Aorta (tissue), 5 donors: ENCODE results near the gene DCTPP1. TPM values are rescaled to one million over a fixed set of nuclear protein-coding genes. Genes with fewer than 3 reads are reported as not detected.

Source experiments
- ATAC-seq: fragments of 200-7000 bp; cut with Tn5 transposase; one replicate; pipeline ENCODE4 v1.9.1; 2022; ENCODE audit warnings: moderate library complexity; ENCODE audit not compliant: low FRiP score
- DNase-seq, 2 donors: peaks; one replicate each; pipeline ENCODE4 v3.0.0-alpha.2; 2020
- H3K27ac ChIP-seq, 2 donors: one replicate each; pipeline ENCODE4 v1.5.1; 2013; ENCODE audit warnings: low read length in 2 of 2, mild to moderate bottlenecking in 2 of 2, moderate library complexity in 2 of 2, control low read depth in 1 of 2, inconsistent platforms in 1 of 2, low read depth in 1 of 2
- H3K27me3 ChIP-seq, 2 donors: one replicate each; pipeline ENCODE4 v1.6.1; 2013; ENCODE audit warnings: control low read depth in 1 of 2, low read length in 1 of 2, mild to moderate bottlenecking in 1 of 2, moderate library complexity in 1 of 2; ENCODE audit not compliant: insufficient read depth in 2 of 2, control insufficient read depth in 1 of 2
- H3K36me3 ChIP-seq, 2 donors: one replicate each; pipeline ENCODE4 v1.6.1; 2013; ENCODE audit warnings: control low read depth in 1 of 2, low read length in 1 of 2, mild to moderate bottlenecking in 1 of 2; ENCODE audit not compliant: insufficient read depth in 2 of 2, control insufficient read depth in 1 of 2
- H3K4me1 ChIP-seq, 2 donors: one replicate each; pipeline ENCODE4 v1.6.1; 2013; ENCODE audit warnings: low read length in 2 of 2, control low read depth in 1 of 2, mild to moderate bottlenecking in 1 of 2, moderate library complexity in 1 of 2; ENCODE audit not compliant: insufficient read depth in 2 of 2, control insufficient read depth in 1 of 2
- H3K4me3 ChIP-seq, 2 donors: one replicate each; pipeline ENCODE4 v1.5.1; 2013; ENCODE audit warnings: low read length in 2 of 2, control low read depth in 1 of 2, mild to moderate bottlenecking in 1 of 2
- H3K9me3 ChIP-seq: one replicate; pipeline ENCODE4 v1.6.1; 2013; ENCODE audit warnings: mild to moderate bottlenecking, low read length; ENCODE audit not compliant: control insufficient read depth
- WGBS, 2 donors: extraction: QIAGEN DNeasy Blood & Tissue Kit; methylation state at CpG; one replicate each; pipeline ENCODE4 v1.1.7; 2013; 5-methylcytosine and 5-hydroxymethylcytosine counted together
- intact Hi-C, 2 donors: fragments of 100-400 bp; cut with DNase I; formaldehyde crosslinking; loops; one replicate each; pipeline versions ENCODE4 v1.14.2 to v1.15.0; 2022
- polyA plus RNA-seq, 2 donors: library from polyadenylated mRNA; stranded (reverse); fragments of 200-250 nt; gene quantifications; one replicate each; pipeline ENCODE4 v1.2.3, GENCODE V29; 2013
- total RNA-seq, 2 donors: library from RNA; stranded (reverse); fragmentation: NEBNext Ultra II Directional; extraction: Animal tissue kit (Norgen Biotek cat#: 25700); gene quantifications; one replicate each; pipeline ENCODE4 v1.2.1, GENCODE V29; 2021
- donor health status: healthy with polysubstance abuse.
- donor health status: Bipolar disorder and iron deficiency.
- donor health status: DM: no; HTN: no; CAD: no.
- donor health status: DM: no; HTN: no; CAD: no.
- donor health status: DM: yes; HTN: yes; CAD: no.

Gene DCTPP1
- total and polyA plus RNA-seq, 4 donors: 16.6 to 36.3 (median 19.0) TPM

DNA sequence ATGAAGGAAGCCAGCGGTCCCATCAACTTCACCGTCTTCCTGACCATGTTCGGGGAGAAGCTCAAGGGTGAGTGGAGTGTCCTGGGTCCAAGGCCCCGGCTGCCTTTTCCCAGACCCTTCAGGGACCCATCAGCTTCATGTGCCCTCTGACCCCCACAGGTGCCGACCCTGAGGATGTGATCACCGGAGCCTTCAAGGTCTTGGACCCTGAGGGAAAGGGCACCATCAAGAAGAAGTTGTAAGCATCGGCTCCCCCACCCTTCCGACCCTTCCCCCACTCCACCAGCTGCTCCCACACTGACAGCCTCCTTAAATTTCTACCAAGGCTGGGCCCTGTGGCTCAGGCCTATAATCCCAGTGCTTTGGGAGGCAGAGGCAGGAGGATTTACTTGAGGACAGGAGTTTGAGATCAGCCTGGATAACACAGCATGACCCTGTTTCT, 53.3 kb downstream of the DCTPP1 start:
- Histone ChIP-seq H3K27ac (no peak overlapping the region), H3K9me3 (no peaks in the 10 kb centered on the region), H3K27me3 (no peaks in the 10 kb centered on the region), H3K36me3 (no peaks in the 10 kb centered on the region), H3K4me3 (no peak overlapping the region), H3K4me1 (no peaks in the 10 kb centered on the region)
- DNase-seq: no peak
- intact Hi-C loops: loop anchor here in 1 of 2 donors (5.0 to 10.0 kb wide), 2 partner anchors 278 to 569 kb away; partner anchors contain the start of genes FBRS, MAZ and PRR14
- WGBS, 2 donors: 92% methylated on average over 8 of the region's 8 CpGs
- no peak for ATAC-seq

DNA sequence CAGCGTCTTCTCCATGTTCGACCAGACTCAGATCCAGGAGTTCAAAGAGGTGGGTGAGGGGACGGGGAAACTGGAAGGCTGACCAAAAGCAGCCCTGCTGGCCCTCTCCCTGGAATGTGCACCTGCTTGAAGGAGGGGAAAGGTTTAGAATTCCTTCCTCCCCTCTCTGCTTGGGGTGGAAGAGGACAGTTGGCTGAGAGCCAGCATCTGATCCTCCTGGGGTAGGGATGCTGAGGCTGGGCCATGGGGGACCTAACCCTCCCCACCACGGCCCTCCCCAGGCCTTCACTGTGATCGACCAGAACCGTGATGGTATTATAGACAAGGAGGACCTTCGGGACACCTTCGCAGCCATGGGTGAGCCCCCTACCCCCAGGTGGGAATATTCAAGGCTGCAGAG, 54.0 kb downstream of the DCTPP1 start:
- intact Hi-C loops: loop anchor here in 1 of 2 donors (5.0 to 10.0 kb wide), 2 partner anchors 279 to 569 kb away; partner anchors contain the start of genes FBRS, MAZ and PRR14
- H3K9me3 ChIP-seq: no peaks in the 10 kb centered on the region
- H3K4me3 ChIP-seq: no peak overlapping the region
- no peaks in the 10 kb centered on the region for H3K36me3 ChIP-seq
- WGBS, 2 donors: 91 to 93% methylated on average over 8 of the region's 8 CpGs
- ATAC-seq (no peak), DNase-seq (no peak)
- no peaks in the 10 kb centered on the region for H3K27me3 ChIP-seq
- no peak overlapping the region for H3K27ac ChIP-seq
- no peaks in the 10 kb centered on the region for H3K4me1 ChIP-seq

- Histone ChIP-seq H3K4me3 (no peak within 1 kb of the TSS), H3K27ac (no peak within 1 kb of the TSS), H3K27me3 (no peaks in the 10 kb centered on the region), H3K4me1 (no peaks in the 10 kb centered on the region), H3K9me3 (no peaks in the 10 kb centered on the region), H3K36me3 (no peaks in the 10 kb centered on the region)
- ATAC-seq (no peak), DNase-seq (no peak)
- intact Hi-C loops: loop anchor here in 1 of 2 donors (10.0 kb wide), 1 partner anchor 280 kb away; the partner anchor contains the start of genes FBRS and PRR14
- 78 to 79% methylated on average over 6 of the region's 6 CpGs for WGBS, 2 donors
Measured at GRCh38 chr16:30374538-30374937, 55.3 kb downstream of the DCTPP1 start, which contains the start of gene MYL11. Gene MYL11, plus strand, starts transcription at chr16:30374802. Its CDS starts 56 bp downstream, at chr16:30374858.

Other genes with a start within 250 kb of the DCTPP1 start
- gene CORO1A, start 246.4 kb downstream of the DCTPP1 start, total RNA-seq: 10 to 100 TPM; 38.4 to 42.8 TPM
- gene CORO1A, start 246.4 kb downstream of the DCTPP1 start, polyA plus RNA-seq: 10 to 100 TPM; 12.8 to 48.2 TPM
- 10 to 100 TPM; 31.3 to 52.1 TPM for gene BOLA2B, start 236.4 kb downstream of the DCTPP1 start, total RNA-seq
- 100 to 1,000 TPM in 1 of 2 donors, 10 to 100 TPM in 1; 81.6 to 145 TPM for gene BOLA2B, start 236.4 kb downstream of the DCTPP1 start, polyA plus RNA-seq
- gene SLX1A, start 236.2 kb downstream of the DCTPP1 start, total RNA-seq: 10 to 100 TPM; 19.8 to 38.9 TPM
- gene SLX1A, start 236.2 kb downstream of the DCTPP1 start, polyA plus RNA-seq: 10 to 100 TPM; 23.4 to 66.6 TPM
- gene SULT1A3, start 230.8 kb downstream of the DCTPP1 start, total RNA-seq: 10 to 100 TPM in 1 of 2 donors, 1 to 10 TPM in 1; 6.6 to 29.7 TPM
- 10 to 100 TPM; 19.7 to 91.1 TPM for gene SULT1A3, start 230.8 kb downstream of the DCTPP1 start, polyA plus RNA-seq
- 10 to 100 TPM; 19.5 to 25.8 TPM for gene NPIPB13, start 181.6 kb downstream of the DCTPP1 start, total RNA-seq
- gene NPIPB13, start 181.6 kb downstream of the DCTPP1 start, polyA plus RNA-seq: 1 to 10 TPM in 1 of 2 donors, under 1 TPM in 1; 0.13 to 8.5 TPM
- gene CD2BP2, start 74.7 kb downstream of the DCTPP1 start, total RNA-seq: 10 to 100 TPM; 42.6 to 51.3 TPM
- gene CD2BP2, start 74.7 kb downstream of the DCTPP1 start, polyA plus RNA-seq: 10 to 100 TPM; 23.4 to 51.1 TPM
- gene TBC1D10B, start 59.5 kb downstream of the DCTPP1 start, total RNA-seq: 10 to 100 TPM; 30.7 to 38.0 TPM
- 10 to 100 TPM; 10.3 to 22.2 TPM for gene TBC1D10B, start 59.5 kb downstream of the DCTPP1 start, polyA plus RNA-seq
- gene MYL11, start 55.2 kb downstream of the DCTPP1 start, total RNA-seq: not detected
- under 1 TPM in 1 of 2 donors, not detected in 1; 0.26 TPM for gene MYL11, start 55.2 kb downstream of the DCTPP1 start, polyA plus RNA-seq
- gene SEPTIN1, start 47.5 kb downstream of the DCTPP1 start, total RNA-seq: 1 to 10 TPM; 2.8 to 6.1 TPM
- gene SEPTIN1, start 47.5 kb downstream of the DCTPP1 start, polyA plus RNA-seq: 1 to 10 TPM; 1.0 to 2.6 TPM
- 1 to 10 TPM; 6.2 to 7.4 TPM for gene ZNF48, start 34.6 kb downstream of the DCTPP1 start, total RNA-seq
- 1 to 10 TPM; 3.4 to 4.9 TPM for gene ZNF48, start 34.6 kb downstream of the DCTPP1 start, polyA plus RNA-seq
- gene ZNF771, start 22.4 kb downstream of the DCTPP1 start, total RNA-seq: 1 to 10 TPM; 6.3 to 7.4 TPM
- gene ZNF771, start 22.4 kb downstream of the DCTPP1 start, polyA plus RNA-seq: 10 to 100 TPM; 11.4 to 20.5 TPM
- gene SEPHS2, start 15.8 kb upstream of the DCTPP1 start, total RNA-seq: 10 to 100 TPM; 25.1 to 29.3 TPM
- 10 to 100 TPM; 25.2 to 52.3 TPM for gene SEPHS2, start 15.8 kb upstream of the DCTPP1 start, polyA plus RNA-seq
- gene ITGAL, start 42.7 kb upstream of the DCTPP1 start, total RNA-seq: 10 to 100 TPM in 1 of 2 donors, 1 to 10 TPM in 1; 7.9 to 13.8 TPM
- gene ITGAL, start 42.7 kb upstream of the DCTPP1 start, polyA plus RNA-seq: 10 to 100 TPM in 1 of 2 donors, under 1 TPM in 1; 0.77 to 14.3 TPM
- gene ZNF768, start 96.5 kb upstream of the DCTPP1 start, total RNA-seq: 10 to 100 TPM; 22.3 to 22.8 TPM
- gene ZNF768, start 96.5 kb upstream of the DCTPP1 start, polyA plus RNA-seq: 10 to 100 TPM; 29.9 to 40.2 TPM
- 1 to 10 TPM; 9.1 to 9.5 TPM for gene ZNF747, start 104.8 kb upstream of the DCTPP1 start, total RNA-seq
- 1 to 10 TPM; 5.1 to 8.3 TPM for gene ZNF747, start 104.8 kb upstream of the DCTPP1 start, polyA plus RNA-seq
- 1 to 10 TPM; 6.4 to 8.5 TPM for gene ZNF764, start 128.3 kb upstream of the DCTPP1 start, total RNA-seq
- gene ZNF764, start 128.3 kb upstream of the DCTPP1 start, polyA plus RNA-seq: 1 to 10 TPM; 1.9 to 4.6 TPM
- gene ZNF688, start 141.7 kb upstream of the DCTPP1 start, total RNA-seq: 10 to 100 TPM in 1 of 2 donors, 1 to 10 TPM in 1; 9.0 to 12.9 TPM
- 10 to 100 TPM; 17.4 to 20.2 TPM for gene ZNF688, start 141.7 kb upstream of the DCTPP1 start, polyA plus RNA-seq
- gene ZNF785, start 155.7 kb upstream of the DCTPP1 start, total RNA-seq: 10 to 100 TPM in 1 of 2 donors, 1 to 10 TPM in 1; 8.5 to 21.8 TPM
- 1 to 10 TPM; 3.1 to 8.6 TPM for gene ZNF785, start 155.7 kb upstream of the DCTPP1 start, polyA plus RNA-seq
- gene ZNF689, start 180.4 kb upstream of the DCTPP1 start, total RNA-seq: 1 to 10 TPM; 5.7 to 7.1 TPM
- gene ZNF689, start 180.4 kb upstream of the DCTPP1 start, polyA plus RNA-seq: 1 to 10 TPM; 2.9 to 3.3 TPM
- 10 to 100 TPM; 50.5 to 53.4 TPM for gene PRR14, start 220.9 kb upstream of the DCTPP1 start, total RNA-seq
- gene PRR14, start 220.9 kb upstream of the DCTPP1 start, polyA plus RNA-seq: 100 to 1,000 TPM in 1 of 2 donors, 10 to 100 TPM in 1; 28.2 to 217 TPM
- gene FBRS, start 228.4 kb upstream of the DCTPP1 start, total RNA-seq: 10 to 100 TPM; 52.7 to 56.0 TPM
- 10 to 100 TPM; 15.3 to 47.2 TPM for gene FBRS, start 228.4 kb upstream of the DCTPP1 start, polyA plus RNA-seq